Jurkat, Clone E6-1 (cell line): ENCODE measurements around the gene VPS37D.
"Not testable (repeated sequence)": the region's sequence is repeated elsewhere in the genome, so short reads cannot be mapped to it uniquely, and the experiment has no call there.

Experiments
- DNase-seq: peaks from one replicate; pipeline ENCODE4 v3.0.0-alpha.2; 2011; ENCODE audit warnings: low read depth, low spot score
- H3K4me3 ChIP-seq: 2 replicates; pipeline ENCODE4 v1.5.1; 2011; ENCODE audit warnings: mild to moderate bottlenecking, low read length, control low read depth, moderate library complexity

The VPS37D gene

GRCh38 chr7:73718905-73719805 is 51.5 kb downstream of the VPS37D start, which contains the start of gene STX1A:
Gene STX1A, minus strand, starts transcription at chr7:73719669. Its CDS starts 38 bp downstream, at chr7:73719631.
- H3K4me3 ChIP-seq: peak within 1 kb of the TSS; percentile 62
- no peak for DNase-seq

GRCh38 chr7:73719806-73720169 is 52.2 kb downstream of the VPS37D start:
- no peak for DNase-seq
- H3K4me3 ChIP-seq: no peak overlapping the region

GRCh38 chr7:73720443-73720842 is 52.8 kb downstream of the VPS37D start:
- DNase-seq, H3K4me3 ChIP-seq: not testable (repeated sequence)

- no peak for DNase-seq
- H3K4me3 ChIP-seq: no peak overlapping the region
Measured at GRCh38 chr7:73721377-73721817, 53.8 kb downstream of the VPS37D start.
